GM19351 (cell line): ENCODE results near the gene ANXA4.
"Not testable (repeated sequence)": the region's sequence is repeated elsewhere in the genome, so short reads cannot be mapped to it uniquely, and the experiment has no call there.

ENCODE experiments used
- ATAC-seq: cut with Tn5 transposase; IDR thresholded peaks from one replicate; pipeline ENCODE4 v1.9.1; 2021; ENCODE audit warnings: mild to moderate bottlenecking, moderate library complexity; ENCODE audit not compliant: unreplicated experiment

The ANXA4 gene

GRCh38 chr2:69753659-69754363 is 11.9 kb downstream of the ANXA4 start:
- ATAC-seq, result no peak

GRCh38 chr2:69754633-69755032 is 12.7 kb downstream of the ANXA4 start:
- ATAC-seq, result no peak

DNA sequence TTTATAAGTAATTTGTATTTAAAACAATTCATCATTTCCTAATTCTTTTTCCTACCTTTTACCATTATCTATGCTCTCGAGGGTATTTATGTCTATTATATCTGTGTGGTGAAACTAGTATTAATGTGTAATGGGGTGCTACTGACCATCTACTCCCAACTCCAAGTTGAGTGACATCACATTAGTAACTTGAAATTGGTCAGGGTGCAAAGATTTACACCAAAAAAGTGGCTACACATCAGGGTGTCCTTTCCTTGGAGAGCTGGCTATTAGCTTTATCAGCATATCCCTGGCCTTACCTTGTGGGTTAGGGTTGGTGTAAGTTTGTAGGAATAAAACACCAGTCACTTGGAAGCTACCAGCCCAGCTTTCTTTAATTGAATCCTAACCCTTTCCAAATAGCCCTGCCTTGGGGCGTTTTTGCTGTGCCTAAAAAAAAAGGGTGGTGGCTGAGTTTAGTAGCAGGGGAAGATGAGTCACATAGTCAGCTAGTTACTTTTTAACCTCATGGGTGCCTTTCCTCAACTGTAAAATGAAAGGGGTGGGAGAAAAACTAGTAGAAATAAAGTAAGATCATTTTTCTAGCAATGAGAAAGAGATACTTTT is 14.0 kb downstream of the ANXA4 start:
- no peak for ATAC-seq

GRCh38 chr2:69762025-69762424 is 20.1 kb downstream of the ANXA4 start:
- ATAC-seq, result no peak

GRCh38 chr2:69762513-69763494 is 20.9 kb downstream of the ANXA4 start:
- ATAC-seq, result no peak

GRCh38 chr2:69763831-69764230 is 21.9 kb downstream of the ANXA4 start:
- ATAC-seq, result not testable (repeated sequence)

GRCh38 chr2:69764286-69765095 is 22.6 kb downstream of the ANXA4 start:
- ATAC-seq, result no peak

GRCh38 chr2:69765096-69765380 is 23.1 kb downstream of the ANXA4 start:
- ATAC-seq, result no peak

GRCh38 chr2:69766014-69766413 is 24.1 kb downstream of the ANXA4 start:
- no peak for ATAC-seq

DNA sequence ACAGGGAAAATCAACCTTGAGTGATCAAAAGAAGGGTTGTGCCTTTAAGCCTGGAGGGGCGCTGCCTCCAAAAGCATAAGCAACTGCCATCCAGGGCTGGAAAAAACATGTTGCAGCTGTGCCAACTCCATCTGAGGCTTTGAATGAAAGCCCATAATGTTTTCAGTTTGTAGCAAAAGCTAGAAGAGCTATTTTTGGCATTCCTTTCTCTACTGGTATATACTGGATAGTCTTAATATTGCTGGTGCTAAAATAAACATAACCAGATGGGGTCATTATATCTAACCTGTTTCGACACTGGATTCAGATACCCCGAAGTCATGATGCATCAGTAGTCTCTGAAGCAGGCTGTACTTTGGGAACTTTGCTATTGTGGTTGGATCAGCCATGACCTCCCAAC is 25.1 kb downstream of the ANXA4 start:
- no peak for ATAC-seq

GRCh38 chr2:69768235-69768634 is 26.3 kb downstream of the ANXA4 start:
- ATAC-seq, result no peak

DNA sequence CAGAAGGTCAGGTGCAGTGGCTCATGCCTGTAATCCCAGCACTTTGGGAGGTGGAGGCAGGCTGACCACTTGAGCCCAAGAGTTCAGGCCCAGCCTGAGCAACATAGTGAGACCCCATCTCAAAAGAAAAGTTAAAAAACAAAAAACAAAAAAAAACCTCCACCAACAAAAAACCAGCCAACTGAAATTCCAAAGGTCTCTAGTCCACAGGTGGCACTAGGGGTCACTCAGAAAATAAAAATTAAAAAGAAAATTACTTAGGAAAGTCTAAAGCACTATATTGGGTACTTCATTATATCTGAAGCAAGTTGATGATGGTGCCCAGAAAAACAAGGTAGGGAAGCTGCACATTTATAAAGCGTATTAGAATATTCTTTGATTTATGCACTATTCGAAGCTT is 26.9 kb downstream of the ANXA4 start:
- no peak for ATAC-seq

GRCh38 chr2:69769272-69769671 is 27.3 kb downstream of the ANXA4 start:
- no peak for ATAC-seq

- no peak for ATAC-seq
Measured at GRCh38 chr2:69770193-69770702, 28.3 kb downstream of the ANXA4 start.

DNA sequence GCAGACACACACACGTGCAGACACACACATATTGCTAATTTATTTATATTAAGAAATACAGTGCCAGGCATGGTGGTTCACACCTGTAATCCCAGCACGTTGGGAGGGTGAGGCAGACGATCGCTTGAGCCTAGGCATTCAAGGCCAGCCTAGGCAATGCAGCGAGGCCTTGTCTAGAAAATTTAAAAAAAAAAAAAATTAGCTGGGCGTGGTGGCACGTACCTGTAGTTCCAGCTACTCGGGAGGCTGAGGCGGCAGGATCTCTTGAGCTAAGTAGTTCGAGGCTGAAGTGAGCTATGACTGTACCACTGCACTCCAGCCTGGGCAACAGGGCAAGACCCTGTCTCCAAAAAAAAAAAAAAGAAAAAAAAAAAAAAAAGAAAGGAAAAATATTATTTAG is 28.8 kb downstream of the ANXA4 start:
- no peak for ATAC-seq

- no peak for ATAC-seq
Measured at GRCh38 chr2:69771461-69771860, 29.5 kb downstream of the ANXA4 start.

GRCh38 chr2:69773206-69773605 is 31.3 kb downstream of the ANXA4 start:
- no peak for ATAC-seq

- peak; percentile 27 for ATAC-seq
Measured at GRCh38 chr2:69774258-69774983, 32.5 kb downstream of the ANXA4 start.

GRCh38 chr2:69774984-69775982 is 33.3 kb downstream of the ANXA4 start:
- ATAC-seq, result peak; percentile 57
